ENCODE data around the gene DHCR7.

DNA sequence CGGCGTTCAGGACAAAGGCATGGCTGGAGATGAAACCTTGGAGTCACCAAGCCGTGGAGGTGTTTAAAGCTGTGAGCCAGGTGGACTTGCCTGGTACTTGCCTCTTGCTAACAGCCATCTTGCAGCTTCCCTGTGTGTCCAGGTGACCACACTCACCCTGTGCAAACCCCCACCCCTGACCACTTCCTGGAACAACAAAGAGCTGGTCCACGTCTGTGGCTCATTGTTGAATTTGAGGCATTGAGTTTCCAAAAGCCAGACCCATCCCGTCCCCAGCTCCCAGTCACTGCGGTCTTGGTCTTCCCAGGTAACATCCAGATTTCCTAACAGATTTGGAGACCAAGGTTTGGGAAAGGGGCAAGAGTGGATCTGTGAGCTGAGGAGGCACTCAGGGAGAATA lies 18.5 kb downstream of the DHCR7 start:
- TF ChIP-seq POLR2A (IDR thresholded peaks at IDR 0.05) = no peak
- TF ChIP-seq, protein P1, sequence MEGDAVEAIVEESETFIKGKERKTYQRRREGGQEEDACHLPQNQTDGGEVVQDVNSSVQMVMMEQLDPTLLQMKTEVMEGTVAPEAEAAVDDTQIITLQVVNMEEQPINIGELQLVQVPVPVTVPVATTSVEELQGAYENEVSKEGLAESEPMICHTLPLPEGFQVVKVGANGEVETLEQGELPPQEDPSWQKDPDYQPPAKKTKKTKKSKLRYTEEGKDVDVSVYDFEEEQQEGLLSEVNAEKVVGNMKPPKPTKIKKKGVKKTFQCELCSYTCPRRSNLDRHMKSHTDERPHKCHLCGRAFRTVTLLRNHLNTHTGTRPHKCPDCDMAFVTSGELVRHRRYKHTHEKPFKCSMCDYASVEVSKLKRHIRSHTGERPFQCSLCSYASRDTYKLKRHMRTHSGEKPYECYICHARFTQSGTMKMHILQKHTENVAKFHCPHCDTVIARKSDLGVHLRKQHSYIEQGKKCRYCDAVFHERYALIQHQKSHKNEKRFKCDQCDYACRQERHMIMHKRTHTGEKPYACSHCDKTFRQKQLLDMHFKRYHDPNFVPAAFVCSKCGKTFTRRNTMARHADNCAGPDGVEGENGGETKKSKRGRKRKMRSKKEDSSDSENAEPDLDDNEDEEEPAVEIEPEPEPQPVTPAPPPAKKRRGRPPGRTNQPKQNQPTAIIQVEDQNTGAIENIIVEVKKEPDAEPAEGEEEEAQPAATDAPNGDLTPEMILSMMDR (IDR thresholded peaks at IDR 0.05) = no peak
- TF ChIP-seq POLR2AphosphoS5 (IDR thresholded peaks at IDR 0.05) = no peak
- TF ChIP-seq EP300 (IDR thresholded peaks at IDR 0.05) = no peak

All from upper lobe of left lung (tissue), 4 donors.